Measurements from ENCODE around the gene ERN2. TPM values are rescaled to one million over a fixed set of nuclear protein-coding genes. Genes with fewer than 3 reads are reported as not detected.

The ERN2 gene
- total and polyA plus RNA-seq, 9 of the 15 experiments (the other 6 are each of a cell fraction or from before 2014, with no cell fraction given): 0.07 to 1.5 (median 0.51) TPM; not detected in 3

DNA sequence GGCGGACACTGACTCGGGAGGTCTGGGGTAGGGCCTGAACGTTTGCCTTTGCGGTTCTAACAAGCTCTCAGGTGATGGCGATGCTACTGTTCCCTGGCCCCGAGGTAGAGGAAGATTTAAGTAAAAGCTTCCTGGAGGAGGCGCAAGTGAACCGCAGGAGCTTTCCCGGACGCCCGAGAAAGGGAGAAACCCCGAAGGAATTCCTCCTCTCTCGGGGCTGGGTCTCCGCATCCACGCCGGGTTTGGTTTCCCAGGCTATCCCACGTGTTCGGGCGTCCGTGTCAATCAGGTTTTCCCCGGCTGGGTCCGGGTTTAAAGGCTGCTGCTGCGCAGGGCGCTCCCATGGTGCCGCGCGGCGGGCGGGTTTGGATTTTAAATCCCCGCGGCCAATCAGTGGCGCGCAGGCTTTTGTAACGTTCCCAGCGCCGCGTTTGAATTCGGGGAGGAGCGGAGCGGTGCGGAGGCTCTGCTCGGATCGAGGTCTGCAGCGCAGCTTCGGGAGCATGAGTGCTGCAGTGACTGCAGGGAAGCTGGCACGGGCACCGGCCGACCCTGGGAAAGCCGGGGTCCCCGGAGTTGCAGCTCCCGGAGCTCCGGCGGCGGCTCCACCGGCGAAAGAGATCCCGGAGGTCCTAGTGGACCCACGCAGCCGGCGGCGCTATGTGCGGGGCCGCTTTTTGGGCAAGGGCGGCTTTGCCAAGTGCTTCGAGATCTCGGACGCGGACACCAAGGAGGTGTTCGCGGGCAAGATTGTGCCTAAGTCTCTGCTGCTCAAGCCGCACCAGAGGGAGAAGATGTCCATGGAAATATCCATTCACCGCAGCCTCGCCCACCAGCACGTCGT lies 34.4 kb downstream of the ERN2 start, which contains the start of gene PLK1 (continued):
- TF ChIP-seq, protein P1, sequence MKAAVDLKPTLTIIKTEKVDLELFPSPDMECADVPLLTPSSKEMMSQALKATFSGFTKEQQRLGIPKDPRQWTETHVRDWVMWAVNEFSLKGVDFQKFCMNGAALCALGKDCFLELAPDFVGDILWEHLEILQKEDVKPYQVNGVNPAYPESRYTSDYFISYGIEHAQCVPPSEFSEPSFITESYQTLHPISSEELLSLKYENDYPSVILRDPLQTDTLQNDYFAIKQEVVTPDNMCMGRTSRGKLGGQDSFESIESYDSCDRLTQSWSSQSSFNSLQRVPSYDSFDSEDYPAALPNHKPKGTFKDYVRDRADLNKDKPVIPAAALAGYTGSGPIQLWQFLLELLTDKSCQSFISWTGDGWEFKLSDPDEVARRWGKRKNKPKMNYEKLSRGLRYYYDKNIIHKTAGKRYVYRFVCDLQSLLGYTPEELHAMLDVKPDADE (conservative IDR thresholded peaks at IDR 0.05; ENCODE audit: control insufficient read depth, low read depth, low read length): peak; percentile 61; the same call in 1 of the 2 replicates
- TF ChIP-seq, protein P2, sequence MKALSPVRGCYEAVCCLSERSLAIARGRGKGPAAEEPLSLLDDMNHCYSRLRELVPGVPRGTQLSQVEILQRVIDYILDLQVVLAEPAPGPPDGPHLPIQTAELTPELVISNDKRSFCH (CRISPR knock-in tag; IDR thresholded peaks at IDR 0.05): no peak
- TF ChIP-seq, protein P2 (tag; IDR thresholded peaks at IDR 0.05): peak; percentile 19; the same call in 1 of the 2 replicates
- TF ChIP-seq ZNF589 (CRISPR knock-in tag; IDR thresholded peaks at IDR 0.05; ENCODE audit: low read depth): no peak
- TF ChIP-seq, protein P3, sequence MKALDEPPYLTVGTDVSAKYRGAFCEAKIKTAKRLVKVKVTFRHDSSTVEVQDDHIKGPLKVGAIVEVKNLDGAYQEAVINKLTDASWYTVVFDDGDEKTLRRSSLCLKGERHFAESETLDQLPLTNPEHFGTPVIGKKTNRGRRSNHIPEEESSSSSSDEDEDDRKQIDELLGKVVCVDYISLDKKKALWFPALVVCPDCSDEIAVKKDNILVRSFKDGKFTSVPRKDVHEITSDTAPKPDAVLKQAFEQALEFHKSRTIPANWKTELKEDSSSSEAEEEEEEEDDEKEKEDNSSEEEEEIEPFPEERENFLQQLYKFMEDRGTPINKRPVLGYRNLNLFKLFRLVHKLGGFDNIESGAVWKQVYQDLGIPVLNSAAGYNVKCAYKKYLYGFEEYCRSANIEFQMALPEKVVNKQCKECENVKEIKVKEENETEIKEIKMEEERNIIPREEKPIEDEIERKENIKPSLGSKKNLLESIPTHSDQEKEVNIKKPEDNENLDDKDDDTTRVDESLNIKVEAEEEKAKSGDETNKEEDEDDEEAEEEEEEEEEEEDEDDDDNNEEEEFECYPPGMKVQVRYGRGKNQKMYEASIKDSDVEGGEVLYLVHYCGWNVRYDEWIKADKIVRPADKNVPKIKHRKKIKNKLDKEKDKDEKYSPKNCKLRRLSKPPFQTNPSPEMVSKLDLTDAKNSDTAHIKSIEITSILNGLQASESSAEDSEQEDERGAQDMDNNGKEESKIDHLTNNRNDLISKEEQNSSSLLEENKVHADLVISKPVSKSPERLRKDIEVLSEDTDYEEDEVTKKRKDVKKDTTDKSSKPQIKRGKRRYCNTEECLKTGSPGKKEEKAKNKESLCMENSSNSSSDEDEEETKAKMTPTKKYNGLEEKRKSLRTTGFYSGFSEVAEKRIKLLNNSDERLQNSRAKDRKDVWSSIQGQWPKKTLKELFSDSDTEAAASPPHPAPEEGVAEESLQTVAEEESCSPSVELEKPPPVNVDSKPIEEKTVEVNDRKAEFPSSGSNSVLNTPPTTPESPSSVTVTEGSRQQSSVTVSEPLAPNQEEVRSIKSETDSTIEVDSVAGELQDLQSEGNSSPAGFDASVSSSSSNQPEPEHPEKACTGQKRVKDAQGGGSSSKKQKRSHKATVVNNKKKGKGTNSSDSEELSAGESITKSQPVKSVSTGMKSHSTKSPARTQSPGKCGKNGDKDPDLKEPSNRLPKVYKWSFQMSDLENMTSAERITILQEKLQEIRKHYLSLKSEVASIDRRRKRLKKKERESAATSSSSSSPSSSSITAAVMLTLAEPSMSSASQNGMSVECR (CRISPR knock-in tag; IDR thresholded peaks at IDR 0.05): peak; percentile 69
- TF ChIP-seq TCF7L2 (IDR thresholded peaks at IDR 0.05; ENCODE audit: low read depth, low read length): no peak
- no peak for TF ChIP-seq ZNF239 (CRISPR knock-in tag; IDR thresholded peaks at IDR 0.05)
- TF ChIP-seq NR2C2 (CRISPR knock-in tag; IDR thresholded peaks at IDR 0.05): 0 out of 2 replicates have a peak, but pooled peaks have one; percentile 8
- TF ChIP-seq NR2C2 (tag; IDR thresholded peaks at IDR 0.05): peak; percentile 47
- peak; percentile 99 for TF ChIP-seq LCOR (CRISPR knock-in tag; IDR thresholded peaks at IDR 0.05)
- TF ChIP-seq, protein P4, sequence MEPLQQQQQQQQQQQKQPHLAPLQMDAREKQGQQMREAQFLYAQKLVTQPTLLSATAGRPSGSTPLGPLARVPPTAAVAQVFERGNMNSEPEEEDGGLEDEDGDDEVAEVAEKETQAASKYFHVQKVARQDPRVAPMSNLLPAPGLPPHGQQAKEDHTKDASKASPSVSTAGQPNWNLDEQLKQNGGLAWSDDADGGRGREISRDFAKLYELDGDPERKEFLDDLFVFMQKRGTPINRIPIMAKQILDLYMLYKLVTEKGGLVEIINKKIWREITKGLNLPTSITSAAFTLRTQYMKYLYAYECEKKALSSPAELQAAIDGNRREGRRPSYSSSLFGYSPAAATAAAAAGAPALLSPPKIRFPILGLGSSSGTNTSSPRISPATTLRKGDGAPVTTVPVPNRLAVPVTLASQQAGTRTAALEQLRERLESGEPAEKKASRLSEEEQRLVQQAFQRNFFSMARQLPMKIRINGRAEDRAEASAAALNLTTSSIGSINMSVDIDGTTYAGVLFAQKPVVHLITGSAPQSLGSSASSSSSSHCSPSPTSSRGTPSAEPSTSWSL (CRISPR knock-in tag; IDR thresholded peaks at IDR 0.05; ENCODE audit: borderline replicate concordance): no peak
- TF ChIP-seq CHD2 (IDR thresholded peaks at IDR 0.05; ENCODE audit: low read depth, low read length): no peak
- TF ChIP-seq, protein P5, sequence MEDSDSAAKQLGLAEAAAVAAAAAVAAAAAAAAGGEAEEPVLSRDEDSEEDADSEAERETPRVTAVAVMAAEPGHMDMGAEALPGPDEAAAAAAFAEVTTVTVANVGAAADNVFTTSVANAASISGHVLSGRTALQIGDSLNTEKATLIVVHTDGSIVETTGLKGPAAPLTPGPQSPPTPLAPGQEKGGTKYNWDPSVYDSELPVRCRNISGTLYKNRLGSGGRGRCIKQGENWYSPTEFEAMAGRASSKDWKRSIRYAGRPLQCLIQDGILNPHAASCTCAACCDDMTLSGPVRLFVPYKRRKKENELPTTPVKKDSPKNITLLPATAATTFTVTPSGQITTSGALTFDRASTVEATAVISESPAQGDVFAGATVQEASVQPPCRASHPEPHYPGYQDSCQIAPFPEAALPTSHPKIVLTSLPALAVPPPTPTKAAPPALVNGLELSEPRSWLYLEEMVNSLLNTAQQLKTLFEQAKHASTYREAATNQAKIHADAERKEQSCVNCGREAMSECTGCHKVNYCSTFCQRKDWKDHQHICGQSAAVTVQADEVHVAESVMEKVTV (CRISPR knock-in tag; IDR thresholded peaks at IDR 0.05): peak; percentile 54
- TF ChIP-seq, protein P6, sequence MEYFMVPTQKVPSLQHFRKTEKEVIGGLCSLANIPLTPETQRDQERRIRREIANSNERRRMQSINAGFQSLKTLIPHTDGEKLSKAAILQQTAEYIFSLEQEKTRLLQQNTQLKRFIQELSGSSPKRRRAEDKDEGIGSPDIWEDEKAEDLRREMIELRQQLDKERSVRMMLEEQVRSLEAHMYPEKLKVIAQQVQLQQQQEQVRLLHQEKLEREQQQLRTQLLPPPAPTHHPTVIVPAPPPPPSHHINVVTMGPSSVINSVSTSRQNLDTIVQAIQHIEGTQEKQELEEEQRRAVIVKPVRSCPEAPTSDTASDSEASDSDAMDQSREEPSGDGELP (CRISPR knock-in tag; IDR thresholded peaks at IDR 0.05; ENCODE audit: borderline replicate concordance): peak; percentile 90
- TF ChIP-seq SRSF3 (IDR thresholded peaks at IDR 0.05; ENCODE audit: insufficient read depth, low read length): no peak
